Right atrium auricular region (tissue), 2 donors: Measurements from ENCODE around the gene TLCD3A. TPM values are rescaled to one million over a fixed set of nuclear protein-coding genes. Genes with fewer than 3 reads are reported as not detected.

Experiments
- DNase-seq: peaks from one replicate; pipeline ENCODE4 v3.0.0-alpha.2; 2019; ENCODE audit warnings: low spot score
- H3K27ac ChIP-seq, 2 donors: fragments of 200-600 bp; sonication (generic); 1 replicate in 1 of 2; 2 replicates in 1 of 2; pipeline ENCODE4 v1.5.1; 2016 to 2019
- H3K27me3 ChIP-seq, 2 donors: fragments of 200-600 bp; sonication (generic); one replicate each; pipeline versions ENCODE4 v1.5.1 to v1.6.0; 2017 to 2019
- H3K36me3 ChIP-seq: fragments of 200-600 bp; sonication (generic); one replicate; pipeline ENCODE4 v1.5.1; 2016
- H3K4me1 ChIP-seq, 2 donors: fragments of 200-600 bp; sonication (generic); one replicate each; pipeline versions ENCODE4 v1.5.1 to v1.6.0; 2017 to 2019
- H3K4me3 ChIP-seq, 2 donors: fragments of 200-600 bp; sonication (generic); 1 replicate in 1 of 2; 2 replicates in 1 of 2; pipeline ENCODE4 v1.5.1; 2017 to 2019; ENCODE audit warnings: mild to moderate bottlenecking in 1 of 2, moderate library complexity in 1 of 2
- H3K9me3 ChIP-seq, 2 donors: fragments of 200-600 bp; sonication (generic); one replicate each; pipeline ENCODE4 v1.5.1; 2019
- total RNA-seq, 2 donors: library from RNA; depleted of rRNA; stranded (reverse); fragments of >200 nt; gene quantifications; one replicate each; pipeline ENCODE4 v1.1.0, GENCODE V29; 2016
- TF ChIP-seq, protein P1 (sequence below), 2 donors: fragments of 200-600 bp; sonication (generic); IDR thresholded peaks; one replicate each; pipeline ENCODE4 v1.5.1; 2019; ENCODE audit warnings: antibody characterized with exemption in 2 of 2

Gene TLCD3A
- total RNA-seq, 2 donors from 2014 or later = 1.5 to 4.8 TPM

DNA sequence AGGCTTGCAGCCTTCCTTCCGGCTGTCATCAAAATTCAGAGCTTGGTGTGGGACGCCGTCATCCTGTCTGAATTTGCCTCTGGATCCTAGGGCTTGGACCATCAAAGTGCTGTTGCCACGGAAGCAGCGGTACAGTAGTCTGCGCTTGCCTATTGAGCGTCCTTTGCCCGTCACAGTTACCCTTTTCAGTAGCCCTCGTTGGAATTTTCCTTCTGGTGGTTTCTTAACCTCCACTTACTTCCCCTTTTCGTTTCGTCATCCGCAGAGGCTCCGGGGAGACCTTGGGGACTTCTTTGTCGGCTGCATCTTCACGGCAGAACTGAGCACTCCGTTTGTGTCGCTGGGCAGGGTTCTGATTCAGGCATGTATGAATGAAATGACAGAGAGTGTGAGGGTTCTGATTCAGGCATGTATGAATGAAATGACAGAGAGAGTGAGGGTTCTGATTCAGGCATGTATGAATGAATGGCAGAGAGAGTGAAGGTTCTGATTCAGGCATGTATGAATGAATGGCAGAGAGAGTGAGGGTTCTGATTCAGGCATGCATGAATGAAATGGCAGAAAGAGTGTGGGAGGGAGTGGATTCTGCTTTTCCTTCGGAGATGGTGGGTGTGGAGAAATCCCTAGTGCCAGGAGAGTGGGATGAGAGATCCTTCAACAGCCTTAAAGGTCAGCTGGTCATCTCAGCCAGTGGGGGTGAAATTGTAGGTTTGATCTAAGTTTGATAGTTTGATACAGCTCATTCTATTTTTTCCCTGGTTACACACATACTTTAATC lies 8.0 kb downstream of the TLCD3A start:
- TF ChIP-seq, protein P1, sequence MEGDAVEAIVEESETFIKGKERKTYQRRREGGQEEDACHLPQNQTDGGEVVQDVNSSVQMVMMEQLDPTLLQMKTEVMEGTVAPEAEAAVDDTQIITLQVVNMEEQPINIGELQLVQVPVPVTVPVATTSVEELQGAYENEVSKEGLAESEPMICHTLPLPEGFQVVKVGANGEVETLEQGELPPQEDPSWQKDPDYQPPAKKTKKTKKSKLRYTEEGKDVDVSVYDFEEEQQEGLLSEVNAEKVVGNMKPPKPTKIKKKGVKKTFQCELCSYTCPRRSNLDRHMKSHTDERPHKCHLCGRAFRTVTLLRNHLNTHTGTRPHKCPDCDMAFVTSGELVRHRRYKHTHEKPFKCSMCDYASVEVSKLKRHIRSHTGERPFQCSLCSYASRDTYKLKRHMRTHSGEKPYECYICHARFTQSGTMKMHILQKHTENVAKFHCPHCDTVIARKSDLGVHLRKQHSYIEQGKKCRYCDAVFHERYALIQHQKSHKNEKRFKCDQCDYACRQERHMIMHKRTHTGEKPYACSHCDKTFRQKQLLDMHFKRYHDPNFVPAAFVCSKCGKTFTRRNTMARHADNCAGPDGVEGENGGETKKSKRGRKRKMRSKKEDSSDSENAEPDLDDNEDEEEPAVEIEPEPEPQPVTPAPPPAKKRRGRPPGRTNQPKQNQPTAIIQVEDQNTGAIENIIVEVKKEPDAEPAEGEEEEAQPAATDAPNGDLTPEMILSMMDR (IDR thresholded peaks at IDR 0.05) = no peak
- Histone ChIP-seq H3K4me3 (no peak overlapping the region), H3K4me1 (no peaks in the 10 kb centered on the region), H3K36me3 (peaks cover 54% of the 10 kb centered on the region), H3K27me3 (no peaks in the 10 kb centered on the region), H3K27ac (no peak overlapping the region), H3K9me3 (no peaks in the 10 kb centered on the region)
- DNase-seq = no peak

DNA sequence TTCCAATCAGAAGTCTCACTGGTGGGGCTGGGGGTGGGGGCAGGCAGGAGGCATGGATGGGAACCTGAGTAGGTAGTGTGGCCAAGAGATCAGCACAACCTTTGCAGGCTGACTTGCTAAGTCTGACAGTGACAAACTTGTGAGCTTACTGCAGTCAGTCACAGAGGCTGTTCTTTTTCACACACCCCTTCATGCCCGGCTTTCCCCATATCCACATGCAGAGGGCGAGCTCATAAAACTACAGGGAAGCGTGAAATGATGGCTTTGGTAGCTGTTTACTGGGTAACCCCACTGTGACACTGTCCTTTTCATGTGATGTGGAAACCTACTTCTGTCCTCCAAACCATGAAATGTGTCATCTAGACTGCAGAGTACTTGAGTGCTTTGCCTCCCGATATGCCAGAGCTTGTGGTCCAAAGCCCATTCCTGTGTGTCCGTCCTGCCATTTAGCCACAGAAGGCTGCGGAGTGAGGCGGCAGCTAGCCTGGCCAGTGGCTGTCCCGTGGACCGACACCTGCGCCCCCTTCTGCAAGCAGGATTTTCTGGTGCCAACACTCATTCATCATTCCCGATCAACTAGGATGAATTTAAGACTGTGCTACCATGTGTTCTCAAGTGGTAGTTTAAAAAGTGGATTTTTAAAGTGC lies 9.9 kb downstream of the TLCD3A start:
- TF ChIP-seq, protein P1 (IDR thresholded peaks at IDR 0.05) = no peak
- no peaks in the 10 kb centered on the region for H3K4me1 ChIP-seq
- H3K27me3 ChIP-seq = no peaks in the 10 kb centered on the region
- no peak for DNase-seq
- H3K36me3 ChIP-seq = peaks cover 72% of the 10 kb centered on the region
- H3K9me3 ChIP-seq = no peaks in the 10 kb centered on the region
- no peak overlapping the region for H3K4me3 ChIP-seq
- H3K27ac ChIP-seq = no peak overlapping the region

DNA sequence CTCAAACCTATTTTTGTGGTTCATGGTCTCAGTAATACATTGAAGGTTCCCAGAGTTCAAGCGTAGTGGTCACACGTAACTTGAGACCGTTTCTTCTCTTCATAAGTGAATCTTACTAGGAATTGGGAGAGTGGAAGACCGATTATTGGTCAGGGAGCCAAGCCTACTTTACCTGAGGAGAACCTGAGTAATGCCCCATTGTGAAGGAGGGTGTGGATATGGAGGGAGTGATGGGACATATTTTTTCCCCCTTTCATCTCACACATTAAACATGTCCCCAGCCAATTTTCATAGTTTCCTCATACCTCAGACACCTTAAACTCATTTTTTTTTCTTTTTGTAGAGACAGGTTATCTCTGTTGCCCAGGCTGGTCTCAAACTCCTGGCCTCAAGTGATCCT lies 10.7 kb downstream of the TLCD3A start:
- DNase-seq = no peak
- TF ChIP-seq, protein P1 (IDR thresholded peaks at IDR 0.05) = no peak
- Histone ChIP-seq H3K4me1 (no peaks in the 10 kb centered on the region), H3K27me3 (no peaks in the 10 kb centered on the region), H3K27ac (no peak overlapping the region), H3K4me3 (no peak overlapping the region), H3K9me3 (no peaks in the 10 kb centered on the region), H3K36me3 (peaks cover 78% of the 10 kb centered on the region)

DNA sequence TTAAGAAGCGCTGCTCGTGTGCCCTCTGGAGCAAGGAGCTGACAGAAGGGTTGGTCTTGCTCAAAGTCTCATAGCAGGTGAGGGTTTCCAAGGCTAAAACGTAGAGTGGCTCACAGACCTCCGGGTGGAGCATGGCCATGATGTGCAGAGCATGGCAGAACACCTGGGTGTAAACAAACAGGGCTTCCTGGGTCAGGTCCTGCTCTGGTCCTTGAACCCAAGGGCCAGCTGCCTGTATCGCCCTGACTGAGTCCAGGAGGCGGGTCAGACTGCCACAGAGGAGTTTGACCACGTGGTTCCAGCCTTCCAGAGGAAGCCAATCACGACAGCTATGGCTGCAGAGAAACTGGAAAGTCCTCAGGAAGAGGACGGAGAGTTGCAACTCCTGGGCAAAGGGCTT lies 12.5 kb downstream of the TLCD3A start:
- H3K36me3 ChIP-seq = peaks cover 72% of the 10 kb centered on the region
- H3K4me1 ChIP-seq = no peaks in the 10 kb centered on the region
- H3K27me3 ChIP-seq = no peaks in the 10 kb centered on the region
- no peak for DNase-seq
- no peak overlapping the region for H3K27ac ChIP-seq
- TF ChIP-seq, protein P1 (IDR thresholded peaks at IDR 0.05) = no peak
- H3K4me3 ChIP-seq = no peak overlapping the region
- H3K9me3 ChIP-seq = no peaks in the 10 kb centered on the region

DNA sequence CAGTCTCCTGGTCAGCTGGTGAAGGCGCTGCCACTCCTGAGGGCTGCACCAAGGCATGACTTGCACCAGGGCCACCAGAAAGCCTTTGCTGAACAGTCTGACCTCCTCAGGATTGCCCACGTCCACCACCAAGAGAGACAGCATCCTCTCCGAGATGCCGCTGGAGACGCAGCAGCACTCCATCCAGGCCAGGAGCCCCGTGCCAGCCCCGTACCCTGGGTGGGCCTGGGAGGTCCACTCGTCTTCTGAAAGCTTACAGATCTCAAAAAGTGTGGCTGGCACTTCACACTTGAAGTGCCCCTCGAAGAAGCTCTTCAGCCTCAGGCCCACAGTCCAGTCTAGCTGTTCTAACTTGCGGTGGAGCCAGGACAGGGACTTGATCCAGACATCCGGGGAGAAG lies 13.0 kb downstream of the TLCD3A start:
- Histone ChIP-seq H3K9me3 (no peaks in the 10 kb centered on the region), H3K27ac (no peak overlapping the region), H3K4me1 (peaks cover 0 to 2% of the 10 kb centered on the region in 2 donors), H3K4me3 (no peak overlapping the region), H3K36me3 (peaks cover 68% of the 10 kb centered on the region), H3K27me3 (no peaks in the 10 kb centered on the region)
- DNase-seq = no peak
- TF ChIP-seq, protein P1 (IDR thresholded peaks at IDR 0.05) = no peak
